Measurements from ENCODE around the gene PDZD2.
A peak's percentile ranks its signal among the peaks of the same experiment; 100 is the strongest.

PDZD2 gene

GRCh38 chr5:32089146-32090000 is 450.4 kb downstream of the PDZD2 start:
- no peak for DNase-seq

GRCh38 chr5:32090026-32090754 is 451.3 kb downstream of the PDZD2 start:
- no peak for DNase-seq

GRCh38 chr5:32090755-32091128 is 451.8 kb downstream of the PDZD2 start:
- DNase-seq: no peak

GRCh38 chr5:32092938-32093812 is 454.2 kb downstream of the PDZD2 start:
- DNase-seq: peak; percentile 60

- no peak for DNase-seq
Measured at GRCh38 chr5:32094691-32095090, 455.8 kb downstream of the PDZD2 start.

- no peak for DNase-seq
Measured at GRCh38 chr5:32095261-32095671, 456.3 kb downstream of the PDZD2 start.

- no peak for DNase-seq
Measured at GRCh38 chr5:32096891-32097595, 458.1 kb downstream of the PDZD2 start.

- DNase-seq: no peak
Measured at GRCh38 chr5:32098291-32098690, 459.4 kb downstream of the PDZD2 start.

- DNase-seq: no peak
Measured at GRCh38 chr5:32098890-32099310, 460.0 kb downstream of the PDZD2 start.

GRCh38 chr5:32099486-32100035 is 460.6 kb downstream of the PDZD2 start:
- no peak for DNase-seq

- DNase-seq: no peak
Measured at GRCh38 chr5:32100230-32100629, 461.3 kb downstream of the PDZD2 start.

- no peak for DNase-seq
Measured at GRCh38 chr5:32100691-32101302, 461.9 kb downstream of the PDZD2 start.

GRCh38 chr5:32102254-32102986 is 463.5 kb downstream of the PDZD2 start:
- no peak for DNase-seq

GRCh38 chr5:32103521-32103920 is 464.6 kb downstream of the PDZD2 start:
- DNase-seq: no peak

- DNase-seq: no peak
Measured at GRCh38 chr5:32107291-32107690, 468.4 kb downstream of the PDZD2 start.

- no peak for DNase-seq
Measured at GRCh38 chr5:32108167-32108566, 469.2 kb downstream of the PDZD2 start.

- no peak for DNase-seq
Measured at GRCh38 chr5:32109236-32109635, 470.3 kb downstream of the PDZD2 start.

- no peak for DNase-seq
Measured at GRCh38 chr5:32110111-32110696, 471.3 kb downstream of the PDZD2 start.

GRCh38 chr5:32115985-32116384 is 477.1 kb downstream of the PDZD2 start:
- no peak for DNase-seq

GRCh38 chr5:32116574-32117313 is 477.8 kb downstream of the PDZD2 start:
- DNase-seq: no peak
